Measurements from ENCODE around the gene ZNF639. TPM values are rescaled to one million over a fixed set of nuclear protein-coding genes. Genes with fewer than 3 reads are reported as not detected.

The ZNF639 gene
- total RNA-seq, 1 experiment from 2014 or later: 59.1 TPM

DNA sequence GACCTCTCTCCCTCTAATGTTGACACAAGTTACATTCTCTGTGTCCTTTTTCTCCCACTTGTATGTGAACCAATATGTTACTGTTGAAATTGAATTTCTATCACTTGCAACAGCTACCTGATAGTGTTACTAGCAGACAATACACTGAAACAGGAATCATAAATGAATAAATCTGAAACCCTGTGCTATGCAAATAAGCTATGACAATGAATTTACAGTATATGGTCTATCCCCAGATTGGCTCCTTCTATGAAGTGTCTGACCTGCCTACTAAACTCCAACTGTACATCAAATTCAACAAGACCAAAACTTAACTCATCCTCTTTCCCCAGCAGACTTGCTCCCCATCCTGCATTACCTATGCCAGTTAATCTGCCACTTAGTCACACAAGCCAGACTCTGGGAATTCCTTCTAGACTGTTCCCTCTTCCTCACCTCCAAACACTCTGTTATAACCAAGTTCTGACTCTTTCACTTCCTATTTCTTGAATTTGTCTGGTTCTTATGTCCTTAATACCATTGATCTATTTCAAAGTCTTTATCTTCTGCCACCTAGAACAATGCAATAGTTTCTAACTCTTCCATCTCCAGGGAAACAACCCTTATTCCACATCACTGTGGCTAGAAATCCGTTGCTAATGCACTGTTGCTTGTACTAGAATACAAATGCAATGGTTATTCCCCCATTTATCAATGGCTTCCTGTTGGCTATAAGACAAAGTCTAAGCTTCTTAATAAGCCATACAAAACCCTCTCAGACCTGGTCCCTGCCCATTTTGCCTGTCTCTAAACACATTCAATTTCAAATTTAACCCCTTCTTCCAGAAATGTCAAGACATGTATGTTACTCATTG, 13.4 kb upstream of the ZNF639 start:
- no peak for DNase-seq (ENCODE audit: low read depth)

- DNase-seq (ENCODE audit: low read depth): no peak
These were observed 4.0 kb upstream of the ZNF639 start for GRCh38 chr3:179318876-179319275.

DNA sequence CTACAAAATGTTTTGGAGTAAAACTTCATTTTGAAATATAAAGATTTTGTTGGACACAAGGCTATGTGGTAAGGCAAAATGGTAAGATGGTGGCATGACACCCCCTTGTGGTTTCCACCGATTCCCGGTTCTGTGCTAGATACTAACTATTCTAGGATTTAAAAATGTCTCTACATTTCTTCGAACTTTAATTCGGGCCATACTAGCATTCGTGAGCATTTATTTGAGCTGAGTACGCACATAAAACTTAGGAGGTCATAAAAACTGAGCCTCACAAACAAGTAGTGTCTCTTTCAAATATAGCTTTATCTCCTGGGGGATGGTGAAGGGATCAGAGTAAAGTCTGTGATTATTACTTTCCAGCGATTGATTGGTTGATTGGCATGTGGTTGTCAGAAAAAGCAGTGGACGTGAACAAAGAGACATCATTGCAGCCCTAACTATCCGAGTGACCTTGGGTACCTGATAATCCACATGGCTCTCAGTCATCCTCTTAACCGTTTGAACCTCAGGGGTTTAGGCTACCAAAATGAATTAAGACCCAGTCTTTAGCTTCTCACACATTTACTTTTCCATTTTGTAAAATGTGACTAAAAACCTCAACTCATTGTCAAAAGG, 1.1 kb upstream of the ZNF639 start:
- peak; percentile 65 for DNase-seq (ENCODE audit: low read depth)

DNA sequence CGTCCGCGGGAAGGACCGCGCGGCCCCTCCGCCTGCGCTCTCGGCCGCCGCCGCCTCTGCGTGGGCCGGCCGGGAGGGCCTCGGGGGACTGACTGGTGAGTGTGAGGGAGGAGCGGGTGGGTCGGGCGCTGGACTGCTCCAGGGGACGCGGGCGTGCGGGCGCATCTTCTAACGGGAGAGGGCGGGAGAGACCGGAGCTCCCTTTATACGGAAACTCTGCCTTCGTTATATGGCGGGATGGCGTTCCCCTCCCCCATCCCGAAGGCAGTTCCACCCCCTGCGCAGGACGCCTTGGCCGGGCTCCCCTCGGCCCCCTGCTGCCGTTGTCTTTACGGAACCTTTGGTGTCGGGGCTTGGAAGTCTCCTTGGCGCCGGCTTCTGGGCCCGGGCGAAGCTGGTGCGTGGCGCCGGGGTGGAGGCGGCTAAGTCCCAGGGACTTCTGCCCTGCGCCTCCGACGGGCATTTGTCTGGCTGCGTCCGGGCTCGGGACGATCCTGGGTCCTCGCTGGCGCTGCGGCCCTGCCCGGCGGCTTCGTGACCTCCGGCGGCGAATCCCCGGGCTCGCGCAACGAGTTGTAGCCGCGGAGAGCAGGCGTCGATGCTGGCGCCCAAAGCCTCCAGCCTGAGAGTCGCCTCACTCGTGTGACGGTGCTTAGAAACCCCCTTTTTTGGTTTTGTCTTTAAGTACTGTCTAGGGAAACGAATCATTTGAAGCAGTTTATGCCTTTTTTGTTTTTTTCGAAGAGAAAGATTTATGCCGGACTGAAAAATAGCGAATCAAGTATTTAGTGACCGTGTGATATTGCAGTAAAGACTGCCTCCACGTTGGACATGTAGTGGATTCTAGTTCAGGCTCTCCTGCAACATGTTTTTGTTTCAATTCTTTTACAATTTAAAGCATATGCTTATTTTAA, 623 bp downstream of the ZNF639 start:
- peak; percentile 82 for DNase-seq (ENCODE audit: low read depth)

DNA sequence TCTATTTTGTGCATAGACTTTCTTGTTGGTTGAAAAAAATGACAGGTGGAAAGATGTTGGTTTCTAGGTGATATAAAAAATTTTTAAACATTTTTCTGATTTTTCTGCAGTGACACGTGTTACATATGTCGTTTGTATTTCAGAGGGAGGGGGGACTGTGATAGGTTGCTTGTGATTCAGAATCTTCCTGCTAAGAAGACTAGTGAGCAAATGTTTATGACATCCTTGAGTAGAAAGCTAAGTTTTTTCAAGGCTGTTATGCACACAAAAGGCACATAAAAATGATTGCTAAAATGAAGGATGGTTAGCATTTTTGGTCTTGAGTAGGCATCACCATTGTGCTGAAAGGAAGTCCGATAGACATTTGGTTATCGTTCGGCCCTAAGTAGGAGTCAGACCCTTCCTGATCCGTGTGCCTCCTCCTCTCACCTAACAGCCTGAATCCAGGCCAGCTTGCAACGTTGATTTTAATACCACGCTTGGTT, 1.5 kb downstream of the ZNF639 start:
- peak; percentile 20 for DNase-seq (ENCODE audit: low read depth)

DNA sequence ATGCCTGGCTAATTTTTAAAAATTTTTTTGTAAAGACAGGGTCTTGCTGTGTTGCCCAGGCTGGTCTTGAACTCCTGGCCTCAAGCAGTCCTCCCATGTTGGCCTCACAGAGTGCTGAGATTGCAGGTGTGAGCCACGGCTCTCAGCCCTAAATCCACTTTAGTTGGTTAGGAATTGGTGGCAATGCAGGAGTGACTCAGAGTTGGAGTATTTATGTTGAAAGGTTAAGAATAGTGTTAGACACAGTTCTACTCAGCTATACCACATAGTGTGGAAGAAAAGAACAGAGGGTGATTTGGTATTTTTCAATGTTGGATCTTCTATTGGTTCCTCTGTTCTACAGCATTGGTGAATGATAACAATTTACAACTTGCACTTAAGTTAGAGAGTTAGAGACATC, 7.6 kb downstream of the ZNF639 start:
- no peak for DNase-seq (ENCODE audit: low read depth)

GRCh38 chr3:179332240-179332639, 9.4 kb downstream of the ZNF639 start:
- DNase-seq (ENCODE audit: low read depth): no peak

GRCh38 chr3:179333084-179333483, 10.3 kb downstream of the ZNF639 start:
- DNase-seq (ENCODE audit: low read depth): no peak

DNA sequence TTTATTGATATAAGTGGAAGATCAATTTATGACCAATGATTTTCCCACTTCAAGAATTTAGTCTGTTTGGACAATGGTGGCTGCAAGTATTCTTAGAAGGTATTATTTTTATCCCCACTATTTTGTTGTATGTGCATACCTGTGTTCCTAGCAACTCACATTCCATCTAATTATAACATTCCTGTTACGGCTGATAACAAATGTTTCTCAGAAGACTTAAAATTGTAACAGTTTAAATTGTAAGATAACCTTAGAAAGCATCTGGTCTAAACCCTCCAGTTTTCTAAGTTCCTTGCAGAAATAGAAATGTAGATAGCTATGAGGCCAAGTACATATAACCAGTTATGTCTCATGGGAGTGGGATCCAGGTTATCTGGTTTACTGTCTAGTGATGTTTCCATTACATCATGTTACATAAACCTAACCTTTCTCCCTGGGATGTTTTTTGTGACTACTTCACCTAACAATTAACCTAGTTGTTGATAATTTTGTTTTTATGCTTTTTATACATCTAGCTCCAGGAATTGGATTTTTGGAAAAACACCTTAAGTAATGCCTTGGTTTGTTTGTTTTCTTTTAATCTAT, 13.6 kb downstream of the ZNF639 start:
- no peak for DNase-seq (ENCODE audit: low read depth)

GRCh38 chr3:179347345-179348194, 24.7 kb downstream of the ZNF639 start, which contains the start of gene MFN1:
MFN1 (plus strand) TSS chr3:179347709; CDS start chr3:179348852, 1,143 bp downstream.
- DNase-seq (ENCODE audit: low read depth): peak; percentile 96

GRCh38 chr3:179348325-179349013, 25.6 kb downstream of the ZNF639 start:
- DNase-seq (ENCODE audit: low read depth): no peak

DNA sequence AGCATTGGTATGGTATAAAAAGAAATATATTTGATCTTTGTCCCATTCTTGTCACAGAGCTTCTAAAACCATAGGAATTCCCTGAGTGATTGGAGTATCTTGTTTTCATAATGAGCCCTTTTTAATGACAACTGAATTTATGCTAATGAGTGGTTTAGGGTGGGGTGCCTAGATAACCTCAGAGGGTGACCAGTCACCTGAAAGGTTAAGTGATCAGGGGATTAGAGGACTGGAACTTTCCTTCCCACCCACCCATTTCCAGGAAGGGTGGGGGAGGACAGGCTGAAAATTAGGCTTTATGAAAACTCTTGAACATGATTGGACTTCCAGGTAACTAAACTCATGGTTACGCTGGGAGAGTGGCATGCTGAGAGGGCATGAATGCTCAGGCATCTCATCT, 33.2 kb downstream of the ZNF639 start:
- DNase-seq (ENCODE audit: low read depth): no peak

DNA sequence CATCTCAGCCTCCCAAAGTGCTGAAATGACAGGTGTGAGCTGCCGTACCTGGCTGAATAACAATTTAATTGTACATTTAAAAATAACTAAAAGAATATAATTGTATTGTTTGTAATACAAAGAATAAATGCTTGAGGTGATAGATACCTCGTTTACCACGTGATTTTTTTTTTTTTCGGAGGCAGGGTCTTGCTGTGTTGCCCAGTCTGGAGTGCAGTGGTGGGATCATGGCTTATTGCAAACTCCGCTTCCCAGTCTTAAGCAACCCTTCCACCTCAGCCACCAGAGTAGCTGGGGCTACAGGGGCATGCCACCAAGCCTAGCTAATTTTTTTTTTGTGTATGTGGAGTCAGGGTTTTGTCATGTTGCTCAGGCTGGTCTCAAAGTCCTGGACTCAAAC, 40.5 kb downstream of the ZNF639 start:
- no peak for DNase-seq (ENCODE audit: low read depth)

- DNase-seq (ENCODE audit: low read depth): no peak
These were observed 46.8 kb downstream of the ZNF639 start for GRCh38 chr3:179369621-179370020.

GRCh38 chr3:179373938-179374337, 51.1 kb downstream of the ZNF639 start:
- no peak for DNase-seq (ENCODE audit: low read depth)

- DNase-seq (ENCODE audit: low read depth): no peak
These were observed 52.5 kb downstream of the ZNF639 start for GRCh38 chr3:179375091-179375999.

DNA sequence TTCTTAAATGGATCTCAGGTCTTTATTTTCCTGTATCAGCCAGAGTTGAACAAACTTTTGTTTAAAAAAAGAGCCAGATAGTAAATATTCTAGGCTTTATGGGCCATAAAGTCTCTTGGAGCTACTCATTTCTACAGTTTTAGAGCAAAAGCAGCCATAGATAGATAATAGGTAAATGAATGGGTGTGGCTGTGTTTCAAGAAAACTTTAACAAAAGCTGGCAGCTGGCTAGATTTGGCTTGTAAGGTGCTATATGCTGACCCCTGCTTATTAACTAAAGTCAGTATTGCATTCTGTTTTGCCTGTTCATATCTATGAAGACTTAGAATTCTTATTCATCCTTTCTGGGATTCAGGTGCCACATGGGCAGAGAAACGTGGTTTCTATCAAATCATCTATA, 53.6 kb downstream of the ZNF639 start:
- DNase-seq (ENCODE audit: low read depth): no peak
